Measurements from ENCODE around the gene DDX1. TPM values are rescaled to one million over a fixed set of nuclear protein-coding genes. Genes with fewer than 3 reads are reported as not detected.

DDX1 gene
- total RNA-seq, 4 donors from 2014 or later, result 63.0 to 85.6 (median 75.2) TPM

DNA sequence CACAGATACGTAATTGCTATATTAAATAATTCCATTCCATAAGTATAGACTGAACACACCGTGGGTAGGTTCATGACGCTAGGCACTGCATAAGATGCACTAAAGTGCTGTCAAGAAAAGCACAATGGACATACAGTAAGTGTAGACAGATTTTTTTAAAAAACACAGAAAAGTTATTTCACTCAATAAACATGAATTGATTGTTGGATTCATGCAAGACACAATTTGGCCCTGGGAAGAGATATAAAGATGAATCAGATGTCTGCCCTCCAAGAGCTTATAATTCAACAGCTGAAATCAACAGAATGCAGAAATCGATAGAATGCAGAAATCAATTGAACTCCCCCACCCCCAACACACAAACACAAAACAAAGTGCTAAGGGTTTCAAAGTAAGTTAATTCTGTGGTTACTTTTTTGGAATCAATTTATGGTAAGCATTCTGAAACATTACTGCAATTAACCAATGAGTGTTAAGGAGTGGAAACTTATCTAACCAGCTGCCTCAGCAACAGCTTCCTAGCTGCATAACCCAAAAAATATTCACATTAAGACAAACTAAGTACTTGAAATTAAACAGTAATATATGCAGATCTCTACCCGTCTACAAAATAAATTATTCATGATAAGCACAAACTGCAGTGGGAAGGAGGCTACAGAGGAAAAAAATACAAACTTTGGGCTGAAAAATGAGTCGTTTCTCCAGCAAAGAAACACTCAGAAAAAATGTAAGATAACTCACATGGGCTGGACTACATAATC lies 32.1 kb upstream of the DDX1 start:
- no peak for DNase-seq
- H3K4me1 ChIP-seq, result peaks cover 11 to 12% of the 10 kb centered on the region in 2 donors
- no peak overlapping the region for H3K4me3 ChIP-seq (replicated peaks in 1 of 3)
- H3K9me3 ChIP-seq, result no peaks in the 10 kb centered on the region
- WGBS, 2 donors, result 74 to 78% methylated on average over 6 of the region's 6 CpGs
- no peak overlapping the region for H3K27ac ChIP-seq
- TF ChIP-seq POLR2A (IDR thresholded peaks at IDR 0.05), result no peak
- TF ChIP-seq, protein P1, sequence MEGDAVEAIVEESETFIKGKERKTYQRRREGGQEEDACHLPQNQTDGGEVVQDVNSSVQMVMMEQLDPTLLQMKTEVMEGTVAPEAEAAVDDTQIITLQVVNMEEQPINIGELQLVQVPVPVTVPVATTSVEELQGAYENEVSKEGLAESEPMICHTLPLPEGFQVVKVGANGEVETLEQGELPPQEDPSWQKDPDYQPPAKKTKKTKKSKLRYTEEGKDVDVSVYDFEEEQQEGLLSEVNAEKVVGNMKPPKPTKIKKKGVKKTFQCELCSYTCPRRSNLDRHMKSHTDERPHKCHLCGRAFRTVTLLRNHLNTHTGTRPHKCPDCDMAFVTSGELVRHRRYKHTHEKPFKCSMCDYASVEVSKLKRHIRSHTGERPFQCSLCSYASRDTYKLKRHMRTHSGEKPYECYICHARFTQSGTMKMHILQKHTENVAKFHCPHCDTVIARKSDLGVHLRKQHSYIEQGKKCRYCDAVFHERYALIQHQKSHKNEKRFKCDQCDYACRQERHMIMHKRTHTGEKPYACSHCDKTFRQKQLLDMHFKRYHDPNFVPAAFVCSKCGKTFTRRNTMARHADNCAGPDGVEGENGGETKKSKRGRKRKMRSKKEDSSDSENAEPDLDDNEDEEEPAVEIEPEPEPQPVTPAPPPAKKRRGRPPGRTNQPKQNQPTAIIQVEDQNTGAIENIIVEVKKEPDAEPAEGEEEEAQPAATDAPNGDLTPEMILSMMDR (IDR thresholded peaks at IDR 0.05), result no peak
- no peaks in the 10 kb centered on the region for H3K27me3 ChIP-seq
- intact Hi-C loops (cut with DNase I), result no loop called here
- H3K36me3 ChIP-seq, result no peaks in the 10 kb centered on the region

DNA sequence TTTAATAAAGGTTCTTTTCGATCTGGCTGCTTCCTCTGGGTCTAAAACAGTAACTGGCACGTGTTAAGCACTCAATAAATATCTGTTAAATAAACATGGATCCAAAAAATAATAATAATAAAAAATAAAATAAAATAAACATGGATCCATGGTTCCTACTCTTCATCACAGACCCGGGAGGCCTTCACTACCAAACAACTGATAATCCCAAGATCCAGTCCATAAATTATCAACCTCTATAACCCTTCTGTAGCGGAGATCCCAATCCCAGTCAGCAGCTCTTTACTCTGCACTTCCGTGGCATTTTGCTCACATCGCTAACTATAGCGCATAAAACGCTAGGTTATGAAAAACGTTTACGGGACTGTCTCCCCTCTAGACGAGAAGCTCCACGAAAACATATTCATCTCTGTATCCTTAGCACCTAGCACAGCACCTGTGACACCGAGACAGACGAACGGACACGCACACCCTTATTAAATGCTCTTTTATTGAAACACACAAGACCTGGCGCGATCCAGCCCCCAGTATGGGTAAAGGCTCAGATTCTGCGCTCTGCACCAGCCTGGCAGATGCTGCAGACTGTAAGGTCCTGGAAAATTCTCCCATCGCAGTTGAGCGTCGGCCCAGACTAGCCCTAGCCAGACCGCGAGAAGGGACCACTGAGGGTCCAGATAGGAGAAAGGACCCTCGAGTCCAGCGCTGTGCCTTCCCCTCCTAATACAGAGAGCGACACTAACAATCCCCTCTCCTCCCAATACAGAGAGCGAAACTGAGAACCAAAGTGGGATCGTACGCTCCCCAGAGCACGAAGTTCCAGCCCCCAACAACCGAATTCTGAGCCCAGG lies 31.3 kb upstream of the DDX1 start:
- intact Hi-C loops (cut with DNase I), result no loop called here
- H3K9me3 ChIP-seq, result no peaks in the 10 kb centered on the region
- no peaks in the 10 kb centered on the region for H3K27me3 ChIP-seq
- H3K4me3 ChIP-seq (replicated peaks in 1 of 3), result peak overlapping the region; percentile 38 to 83 (median 81)
- DNase-seq, result peak; percentile 3 to 10
- peaks cover 11 to 12% of the 10 kb centered on the region in 2 donors for H3K4me1 ChIP-seq
- H3K27ac ChIP-seq, result peak overlapping the region in 2 of 3 donors; percentile 70 to 82
- no peak for TF ChIP-seq POLR2A (IDR thresholded peaks at IDR 0.05)
- TF ChIP-seq, protein P1 (IDR thresholded peaks at IDR 0.05), result no peak
- H3K36me3 ChIP-seq, result no peaks in the 10 kb centered on the region
- 2 to 3% methylated on average over 27 of the region's 32 CpGs for WGBS, 2 donors

DNA sequence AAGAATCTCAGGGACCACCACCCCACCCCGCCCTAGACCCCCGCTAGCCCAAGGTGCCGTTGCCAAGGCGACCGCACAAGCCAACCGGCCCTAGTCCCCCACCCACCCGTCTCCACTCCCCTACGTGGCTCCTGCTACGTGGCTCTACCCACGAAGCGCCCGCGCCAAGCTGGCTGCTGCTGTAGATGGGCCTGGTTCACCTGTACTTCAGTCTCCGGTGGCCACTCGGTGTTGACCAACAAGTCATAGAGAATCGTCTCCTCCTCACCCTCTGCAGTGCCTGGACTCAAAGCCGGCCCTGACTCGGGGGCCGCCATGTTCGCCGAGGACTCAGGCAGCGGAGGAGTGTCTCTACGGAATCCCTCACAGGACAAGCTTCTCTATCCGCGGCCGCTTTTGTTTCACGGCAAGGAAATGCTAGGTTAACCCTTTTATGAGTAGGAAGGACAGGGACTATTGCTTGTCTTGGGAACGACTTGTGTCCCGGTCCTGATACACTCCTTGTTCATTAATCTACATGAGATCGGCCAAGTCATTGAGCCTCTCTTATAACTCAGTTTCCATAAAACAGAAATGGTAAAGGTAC lies 30.6 kb upstream of the DDX1 start, which contains the start of gene NBAS:
Gene NBAS (minus strand): TSS at position 347 of the 586 bp plus-strand sequence. CDS start 30 bp downstream, at position 317.
- WGBS, 2 donors, result 0 to 2% methylated on average over 17 to 24 of the region's 30 CpGs
- peak in 1 of 2 donors; percentile 55 for TF ChIP-seq POLR2A (IDR thresholded peaks at IDR 0.05)
- TF ChIP-seq, protein P1 (IDR thresholded peaks at IDR 0.05), result no peak
- intact Hi-C loops (cut with DNase I), result no loop called here

DNA sequence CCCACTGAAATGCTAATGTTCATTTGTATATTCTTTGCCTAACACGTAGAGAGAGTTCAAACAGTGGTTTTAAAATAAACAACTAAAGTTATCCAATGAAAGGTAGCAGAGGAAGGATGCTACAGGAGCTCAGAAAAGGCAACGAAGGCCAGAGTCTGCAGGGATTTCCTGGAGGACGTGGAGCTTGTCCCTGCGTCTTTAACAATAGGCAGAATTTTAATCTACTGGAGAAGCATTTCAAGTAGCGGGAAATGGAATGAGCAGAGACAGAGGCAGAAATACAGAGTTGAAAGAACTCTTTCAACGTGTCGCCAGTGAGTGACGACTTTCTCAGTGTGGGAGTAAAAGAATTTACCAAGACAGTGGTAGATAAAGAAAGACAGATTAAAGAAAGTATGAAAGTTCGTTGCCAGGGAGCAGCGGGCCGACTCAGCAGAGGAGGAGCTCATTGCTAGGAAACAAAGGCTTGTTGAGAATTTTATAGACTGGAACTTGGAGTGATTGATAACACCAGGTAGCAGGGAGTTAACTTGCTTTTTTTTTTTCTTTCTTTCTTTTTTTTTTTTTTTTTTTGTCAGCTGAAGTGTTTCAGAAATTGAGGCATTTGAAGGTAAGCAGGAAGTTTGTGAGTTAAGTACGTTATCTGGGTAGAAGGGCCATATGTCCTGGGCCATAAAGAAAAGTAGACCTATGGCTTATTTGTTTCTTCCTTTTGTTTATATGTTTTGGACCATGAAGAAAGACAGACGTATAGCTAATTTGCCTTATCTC lies 29.9 kb upstream of the DDX1 start:
- Histone ChIP-seq H3K27me3 (no peaks in the 10 kb centered on the region), H3K4me1 (peaks cover 11 to 12% of the 10 kb centered on the region in 2 donors), H3K36me3 (no peaks in the 10 kb centered on the region), H3K9me3 (no peaks in the 10 kb centered on the region), H3K4me3 (replicated peaks in 1 of 3) (peak overlapping the region; percentile 38 to 83 (median 81)), H3K27ac (peak overlapping the region; percentile 5 to 82 (median 70))
- WGBS, 2 donors, result 5 to 6% methylated on average over 13 of the region's 13 CpGs
- peak; percentile 21 to 25 for DNase-seq
- intact Hi-C loops (cut with DNase I), result no loop called here
- TF ChIP-seq POLR2A (IDR thresholded peaks at IDR 0.05), result no peak
- TF ChIP-seq, protein P1 (IDR thresholded peaks at IDR 0.05), result no peak

More for the DNA sequence above, 30.6 kb upstream of the DDX1 start, which contains the start of gene NBAS:
- peak; percentile 84 to 88 for DNase-seq
- Histone ChIP-seq H3K27me3 (no peaks in the 10 kb centered on the region), H3K27ac (peak within 1 kb of the TSS; percentile 5 to 82 (median 70)), H3K4me3 (replicated peaks in 1 of 3) (peak within 1 kb of the TSS; percentile 38 to 83 (median 81)), H3K36me3 (no peaks in the 10 kb centered on the region), H3K4me1 (peaks cover 11 to 12% of the 10 kb centered on the region in 2 donors), H3K9me3 (no peaks in the 10 kb centered on the region)
